Gastroesophageal sphincter (tissue), 4 donors: ENCODE results near the gene PAQR6. TPM values are rescaled to one million over a fixed set of nuclear protein-coding genes. Genes with fewer than 3 reads are reported as not detected.

ENCODE experiments used
- ATAC-seq: fragments of 150-250 bp; one replicate; pipeline ENCODE4 v1.9.1; 2016; ENCODE audit warnings: mild to moderate bottlenecking, moderate library complexity
- H3K27ac ChIP-seq, 4 donors: fragments of 200-600 bp; sonication (generic) in 3 of 4; 1 replicate in 3 of 4; 2 replicates in 1 of 4; pipeline ENCODE4 v1.5.1; 2016 to 2019
- H3K27me3 ChIP-seq: fragments of 200-600 bp; sonication (generic); one replicate; pipeline ENCODE4 v1.5.1; 2019
- H3K36me3 ChIP-seq, 2 donors: fragments of 200-600 bp; sonication (generic); one replicate each; pipeline ENCODE4 v1.5.1; 2019; ENCODE audit warnings: control low read depth in 1 of 2
- H3K4me1 ChIP-seq, 3 donors: fragments of 200-600 bp; sonication (generic); 1 replicate in 2 of 3; 2 replicates in 1 of 3; pipeline ENCODE4 v1.5.1; 2016 to 2019; ENCODE audit warnings: control low read depth in 2 of 3
- H3K4me3 ChIP-seq, 2 donors: fragments of 200-600 bp; sonication (generic); one replicate each; pipeline ENCODE4 v1.5.1; 2019; ENCODE audit warnings: mild to moderate bottlenecking in 1 of 2, moderate library complexity in 1 of 2
- H3K9me3 ChIP-seq, 3 donors: fragments of 200-600 bp; sonication (generic); one replicate each; pipeline ENCODE4 v1.5.1; 2017 to 2019; ENCODE audit warnings: control low read depth in 2 of 3
- CTCF ChIP-seq, 4 experiments: fragments of 200-600 bp in 2 of 4; fragments of 450-650 bp in 2 of 4; sonication (generic) in 1 of 4; IDR thresholded peaks; one replicate each; pipeline ENCODE4 v1.5.1; 2017 to 2019; ENCODE audit warnings: antibody characterized with exemption in 4 of 4, mild to moderate bottlenecking in 2 of 4, moderate library complexity in 2 of 4
- EP300 ChIP-seq: sonication (generic); formaldehyde crosslinking; IDR thresholded peaks from one replicate; pipeline ENCODE4 v1.6.1; 2017; ENCODE audit warnings: antibody characterized with exemption, mild to moderate bottlenecking
- POLR2A ChIP-seq, 2 donors: fragments of 450-650 bp; IDR thresholded peaks; one replicate each; pipeline ENCODE4 v1.6.1; 2017; ENCODE audit warnings: antibody characterized with exemption in 2 of 2, mild to moderate bottlenecking in 2 of 2, moderate library complexity in 1 of 2
- POLR2AphosphoS5 ChIP-seq: sonication (generic); formaldehyde crosslinking; IDR thresholded peaks from one replicate; pipeline ENCODE4 v1.6.1; 2017; ENCODE audit warnings: antibody characterized with exemption
- WGBS, 2 donors: methylation state at CpG; one replicate each; pipeline ENCODE4 v1.1.5; 2018; ENCODE audit warnings: low coverage in 1 of 2; 5-methylcytosine and 5-hydroxymethylcytosine counted together
- total RNA-seq, 4 donors: library from RNA; depleted of rRNA; stranded (reverse); fragments of >200 nt; gene quantifications; one replicate each; pipeline ENCODE4 v1.1.0, GENCODE V29; 2016

The PAQR6 gene
- total RNA-seq, 4 donors from 2014 or later = 1.2 to 3.4 (median 1.6) TPM

GRCh38 chr1:156281281-156281680, 33.4 kb upstream of the PAQR6 start:
- peak overlapping the region in 1 of 2 donors; percentile 95 for H3K4me3 ChIP-seq

GRCh38 chr1:156279837-156280236, 32.0 kb upstream of the PAQR6 start:
- 72 to 90% methylated on average over 1 to 3 of the region's 3 CpGs for WGBS, 2 donors
- H3K9me3 ChIP-seq = no peaks in the 10 kb centered on the region
- no peak overlapping the region for H3K4me3 ChIP-seq
- no peak overlapping the region for H3K27ac ChIP-seq
- H3K27me3 ChIP-seq = no peaks in the 10 kb centered on the region
- peaks cover 0 to 52% of the 10 kb centered on the region in 2 donors for H3K36me3 ChIP-seq
- ATAC-seq = no peak
- TF ChIP-seq POLR2A (IDR thresholded peaks at IDR 0.05) (no peak), CTCF (IDR thresholded peaks at IDR 0.05) (no peak), EP300 (no peak), POLR2AphosphoS5 (no peak)
- peaks cover 4 to 44% (median 17%) of the 10 kb centered on the region in 3 donors for H3K4me1 ChIP-seq

More at GRCh38 chr1:156281281-156281680, 33.4 kb upstream of the PAQR6 start:
- Histone ChIP-seq H3K9me3 (no peaks in the 10 kb centered on the region), H3K36me3 (peaks cover 0 to 48% of the 10 kb centered on the region in 2 donors), H3K27me3 (no peaks in the 10 kb centered on the region), H3K4me1 (peaks cover 4 to 44% (median 17%) of the 10 kb centered on the region in 3 donors), H3K27ac (no peak overlapping the region)
- no peak for TF ChIP-seq POLR2A (IDR thresholded peaks at IDR 0.05)
- TF ChIP-seq POLR2AphosphoS5 = no peak
- no peak for TF ChIP-seq CTCF (IDR thresholded peaks at IDR 0.05)
- TF ChIP-seq EP300 = no peak
- no peak for ATAC-seq
- 29 to 39% methylated on average over 4 to 8 of the region's 8 CpGs for WGBS, 2 donors

GRCh38 chr1:156276966-156277381, 29.1 kb upstream of the PAQR6 start:
- H3K9me3 ChIP-seq = no peaks in the 10 kb centered on the region
- no peak overlapping the region for H3K4me3 ChIP-seq
- TF ChIP-seq POLR2AphosphoS5 = no peak
- TF ChIP-seq POLR2A (IDR thresholded peaks at IDR 0.05) = no peak
- no peak for TF ChIP-seq CTCF (IDR thresholded peaks at IDR 0.05)
- no peak for TF ChIP-seq EP300
- peak; percentile 52 for ATAC-seq
- H3K36me3 ChIP-seq = peaks cover 0 to 80% of the 10 kb centered on the region in 2 donors
- peaks cover 4 to 30% (median 10%) of the 10 kb centered on the region in 3 donors for H3K4me1 ChIP-seq
- no peaks in the 10 kb centered on the region for H3K27me3 ChIP-seq
- WGBS, 2 donors = 70 to 81% methylated on average over 4 to 6 of the region's 6 CpGs
- H3K27ac ChIP-seq = no peak overlapping the region

- no peak for ATAC-seq
- Histone ChIP-seq H3K27ac (no peak overlapping the region), H3K36me3 (peaks cover 0 to 85% of the 10 kb centered on the region in 2 donors)
These were observed 28.7 kb upstream of the PAQR6 start for GRCh38 chr1:156276532-156276931.

More at GRCh38 chr1:156276532-156276931, 28.7 kb upstream of the PAQR6 start:
- H3K27me3 ChIP-seq = no peaks in the 10 kb centered on the region
- H3K4me1 ChIP-seq = peaks cover 4 to 25% (median 6%) of the 10 kb centered on the region in 3 donors
- TF ChIP-seq POLR2AphosphoS5 (no peak), EP300 (no peak), CTCF (IDR thresholded peaks at IDR 0.05) (no peak), POLR2A (IDR thresholded peaks at IDR 0.05) (no peak)
- no peaks in the 10 kb centered on the region for H3K9me3 ChIP-seq
- no peak overlapping the region for H3K4me3 ChIP-seq
